ENCODE data around the gene MCF2L.

Gene MCF2L

DNA sequence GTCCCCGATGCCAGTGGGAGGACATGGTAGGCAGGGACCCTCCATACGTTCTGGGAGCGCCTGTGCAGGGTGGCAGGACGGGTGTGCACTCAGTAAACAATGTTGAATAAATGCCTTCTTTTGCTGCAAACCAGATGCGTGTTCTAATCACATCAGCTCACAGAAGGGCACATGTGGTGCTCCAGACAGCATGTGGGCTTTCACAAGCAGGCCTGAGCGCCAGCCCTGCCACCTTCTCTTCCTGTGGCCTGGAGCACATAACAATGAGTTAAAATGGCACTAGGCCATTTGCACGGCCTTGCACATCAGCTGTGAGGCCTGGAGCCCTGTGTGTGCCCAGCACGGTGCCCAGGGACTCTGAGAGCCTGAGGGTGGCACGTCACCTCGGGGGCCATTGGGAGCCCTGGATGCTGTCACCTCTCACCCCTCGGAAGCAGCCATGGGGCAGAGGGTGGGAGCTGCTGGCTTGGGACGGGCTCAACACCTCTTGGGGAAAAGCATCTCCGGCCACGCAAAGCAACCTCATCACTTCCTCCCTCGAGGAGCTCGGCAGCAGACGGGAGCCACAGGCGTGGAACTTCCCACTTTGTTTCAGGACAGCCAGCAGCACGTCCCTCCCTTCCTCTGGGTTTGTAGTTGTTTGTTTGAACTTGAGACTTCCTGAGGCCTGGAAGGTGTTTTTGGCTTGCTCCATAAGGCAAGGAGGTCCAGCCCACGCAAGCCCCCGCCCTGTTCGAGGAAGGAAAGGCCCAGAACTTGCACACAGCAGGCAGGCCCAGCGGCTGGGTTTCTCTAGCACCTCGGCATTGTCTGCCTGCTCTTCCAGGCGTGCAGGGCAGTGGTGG is 9.8 kb downstream of the MCF2L start:
- DNase-seq (ENCODE audit: low read depth in 1 of 2, low spot score in 1 of 2) = no peak

DNA sequence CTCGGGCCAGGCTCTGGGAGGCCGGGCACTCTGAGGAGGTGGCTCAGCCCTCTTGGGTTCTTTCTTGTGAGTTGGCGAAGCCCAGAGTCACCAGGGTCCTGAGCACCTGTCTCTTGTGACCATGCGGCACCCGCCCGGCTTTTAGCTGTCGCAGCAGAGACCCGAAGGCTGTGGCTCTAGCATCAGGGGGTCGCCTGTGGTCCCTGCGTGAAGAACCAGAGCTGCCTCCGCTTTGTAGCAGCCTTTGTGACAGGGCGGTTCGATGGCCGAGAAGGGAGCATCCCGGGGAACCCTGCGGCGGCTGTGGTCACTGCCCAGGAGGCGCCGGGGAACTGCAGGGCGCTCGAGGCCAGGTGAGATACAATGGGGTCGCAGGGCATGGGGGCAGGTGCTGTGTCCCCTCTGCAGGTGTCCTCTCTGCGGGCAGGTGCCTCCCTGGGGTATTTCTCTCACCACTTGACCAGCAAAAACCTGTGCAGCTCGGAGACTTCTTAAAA is 10.4 kb downstream of the MCF2L start:
- no peak for DNase-seq (ENCODE audit: low read depth in 1 of 2, low spot score in 1 of 2)

DNA sequence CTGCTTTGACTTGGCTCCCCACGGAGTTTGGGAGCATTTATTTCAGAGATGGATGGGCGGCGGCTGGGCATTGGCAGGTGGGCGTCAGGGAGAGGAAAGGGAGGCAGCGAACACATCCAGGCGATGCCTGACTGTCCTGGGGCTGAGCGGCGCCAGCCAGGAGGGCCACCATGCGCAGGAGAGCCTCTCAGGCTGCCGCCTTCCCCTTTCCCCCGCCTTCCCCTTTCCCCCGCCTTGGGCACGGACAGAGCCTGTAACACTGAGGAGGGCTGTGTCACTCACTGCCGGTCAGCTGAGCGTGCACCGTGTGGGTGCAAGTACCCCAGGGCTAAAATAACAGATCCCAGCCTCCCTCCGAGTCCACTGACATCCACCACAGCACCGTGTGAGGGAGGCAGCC is 11.4 kb downstream of the MCF2L start:
- DNase-seq (ENCODE audit: low read depth in 1 of 2, low spot score in 1 of 2) = no peak

DNA sequence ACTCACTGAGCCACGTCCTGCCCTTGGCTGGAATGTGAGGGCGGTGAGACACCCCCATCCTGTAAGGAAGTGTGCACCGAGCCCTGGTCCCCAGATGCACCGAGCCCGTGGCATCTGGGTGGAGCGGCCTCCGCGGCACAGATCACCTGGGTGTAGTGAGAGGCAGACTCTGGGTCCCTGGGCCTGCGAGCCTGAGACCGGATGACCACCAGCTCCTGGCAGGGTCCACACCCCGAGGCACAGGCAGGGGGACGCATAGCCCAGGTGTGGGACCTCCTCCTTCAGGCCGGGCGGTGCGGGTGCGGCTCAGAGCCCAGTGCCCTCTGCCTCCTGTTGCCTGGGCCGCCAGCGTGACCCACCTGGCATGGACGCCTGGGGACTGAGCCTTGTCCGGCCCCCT is 12.4 kb downstream of the MCF2L start:
- no peak for DNase-seq (ENCODE audit: low read depth in 1 of 2, low spot score in 1 of 2)

DNA sequence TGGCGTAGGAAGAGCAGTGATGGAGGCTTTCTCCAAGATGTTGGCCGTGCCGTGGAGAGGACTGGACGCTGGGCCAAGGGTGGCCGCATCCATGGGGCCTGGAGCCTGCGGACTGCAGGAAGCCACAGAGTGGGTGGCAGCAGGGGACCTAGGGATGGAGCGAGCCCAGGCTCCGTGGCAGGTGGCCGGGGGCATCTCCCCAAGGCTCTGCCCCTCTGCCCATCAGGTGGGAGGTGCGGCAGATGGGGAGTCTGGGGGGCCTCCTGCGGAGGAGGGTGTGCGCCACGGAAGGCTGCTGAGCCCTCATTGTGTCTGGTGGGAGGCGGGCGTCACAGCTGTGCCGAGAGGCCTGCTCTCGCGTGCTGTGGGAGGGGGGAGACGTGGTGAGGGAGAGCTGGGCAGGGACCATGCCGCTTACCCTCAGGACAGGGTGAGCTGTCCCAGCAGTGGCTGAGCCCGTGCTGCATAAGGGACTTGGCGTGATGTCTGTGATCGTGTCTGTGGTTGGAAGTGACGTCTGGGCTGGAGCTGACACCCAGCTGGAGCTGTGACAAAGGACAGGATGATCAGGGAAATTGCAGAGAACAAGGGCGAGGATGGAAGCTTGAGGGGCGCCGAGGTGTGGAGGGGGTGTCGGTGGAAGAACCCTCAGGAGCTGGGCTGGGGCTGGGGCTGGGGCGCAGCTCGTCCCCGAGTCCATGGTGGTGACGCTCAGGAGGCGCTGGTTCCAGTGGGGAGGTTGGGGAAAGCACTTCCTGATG is 13.4 kb downstream of the MCF2L start:
- DNase-seq (ENCODE audit: low read depth in 1 of 2, low spot score in 1 of 2) = no peak

DNA sequence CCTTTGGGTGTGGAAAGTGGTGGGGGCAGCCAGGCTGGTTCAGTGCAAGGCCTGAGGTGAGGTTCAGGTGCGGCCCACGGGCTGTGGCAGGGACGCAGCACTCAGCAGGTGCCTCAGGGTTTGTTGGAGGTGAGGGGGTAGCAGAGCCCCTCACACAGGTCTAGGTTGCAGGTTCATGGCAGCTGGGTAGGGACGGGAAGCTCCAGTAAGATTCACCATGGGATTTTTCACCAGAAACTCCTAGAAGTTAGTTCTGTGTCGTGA is 14.0 kb downstream of the MCF2L start:
- no peak for DNase-seq (ENCODE audit: low read depth in 1 of 2, low spot score in 1 of 2)

DNA sequence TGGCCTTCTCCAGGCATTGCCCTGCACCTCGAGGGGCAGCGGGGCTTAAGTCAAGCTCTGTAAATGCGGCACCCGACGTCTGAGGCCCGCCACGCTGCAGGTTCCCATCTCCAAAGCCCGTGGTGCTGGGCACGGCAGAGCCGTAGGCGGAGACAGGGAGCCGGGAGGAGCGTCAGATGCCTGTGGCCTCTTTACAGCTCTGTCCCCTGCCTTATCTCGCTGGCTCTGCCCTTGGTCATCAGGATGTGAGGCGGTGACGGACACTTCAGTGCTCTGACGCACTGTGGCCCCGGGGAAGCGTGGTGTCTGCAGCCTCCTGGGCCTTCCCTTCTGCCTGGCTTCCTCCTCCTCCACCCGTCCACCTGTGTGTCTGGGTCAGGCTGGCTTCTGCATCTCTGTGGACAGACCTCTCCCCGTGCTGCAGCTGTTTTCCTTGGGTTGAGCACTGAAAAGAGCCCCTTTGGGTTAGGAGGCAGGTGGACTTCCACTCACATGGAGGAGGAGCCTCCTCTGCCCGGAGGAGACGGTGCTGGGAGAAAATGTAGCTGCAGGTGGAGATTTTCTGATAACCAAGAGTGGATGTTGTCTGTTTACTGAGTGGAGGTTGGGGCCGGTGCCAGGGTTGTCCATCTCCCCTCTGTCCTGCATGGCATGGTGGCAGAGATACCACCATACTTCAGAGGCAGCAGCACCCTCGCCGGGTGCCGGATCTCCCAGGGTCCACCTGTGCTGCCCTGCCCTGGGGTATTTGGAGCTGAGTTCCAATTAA is 14.6 kb downstream of the MCF2L start:
- DNase-seq (ENCODE audit: low read depth in 1 of 2, low spot score in 1 of 2) = no peak

DNA sequence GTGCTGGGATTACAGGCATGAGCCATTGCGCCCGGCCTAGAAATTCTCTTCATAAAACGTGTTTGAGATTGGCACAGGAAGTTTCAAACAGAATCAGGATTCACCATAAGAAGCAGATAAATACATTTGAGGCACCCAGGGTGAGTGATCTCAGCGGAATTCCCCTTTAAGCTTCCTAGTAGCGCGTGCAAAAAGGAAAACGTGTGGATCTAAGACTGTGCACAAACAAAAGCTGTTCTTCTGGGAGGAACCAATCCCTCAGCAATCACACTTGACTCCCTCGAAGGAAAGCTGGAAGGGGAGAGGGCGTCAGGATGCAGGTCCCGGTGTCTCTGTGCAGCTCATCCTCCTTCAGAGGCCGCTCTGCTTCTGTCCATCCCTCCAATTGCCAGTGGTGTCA is 15.5 kb downstream of the MCF2L start:
- DNase-seq (ENCODE audit: low read depth in 1 of 2, low spot score in 1 of 2) = no peak

DNA sequence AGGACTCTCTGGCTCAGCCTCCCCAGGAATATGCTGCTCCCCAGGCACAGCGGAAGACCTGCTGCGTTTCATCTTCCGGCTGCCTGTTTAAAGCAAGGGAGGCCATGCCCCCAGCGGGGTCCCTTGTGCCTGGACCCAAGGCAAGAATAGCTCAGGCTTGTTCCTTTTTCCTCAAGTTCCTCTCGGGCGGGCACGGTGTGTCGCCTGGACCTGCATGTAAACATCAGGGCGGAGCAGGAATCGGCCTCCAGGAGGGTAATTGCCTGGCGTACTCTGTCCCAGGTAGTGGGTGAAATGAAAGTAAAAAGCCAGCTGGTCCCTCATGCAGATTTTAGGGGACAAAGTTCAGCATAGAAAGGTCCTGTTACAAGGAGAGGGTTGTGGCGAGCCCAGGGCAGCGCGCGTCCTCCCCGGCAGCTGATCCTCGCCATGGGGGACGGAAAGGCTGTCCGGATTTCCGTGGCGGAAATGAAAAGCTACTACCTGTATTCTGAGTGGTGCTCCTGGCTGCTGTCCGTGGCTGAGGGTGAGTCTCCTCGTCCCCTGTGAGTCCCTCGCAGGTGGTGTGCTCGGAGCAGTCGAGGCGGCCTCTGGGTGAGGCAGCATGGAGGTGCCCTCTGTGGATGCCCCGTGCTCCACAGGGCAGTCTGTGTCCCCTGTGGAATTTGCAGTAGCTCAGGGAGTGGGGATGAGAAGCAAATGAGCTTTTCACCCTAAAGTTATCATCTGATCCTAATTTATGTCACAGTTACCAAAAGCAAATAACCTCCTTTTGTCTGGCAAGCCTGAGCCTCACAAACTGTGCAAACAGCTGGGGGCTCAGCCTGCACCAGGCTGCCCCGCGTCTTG is 16.2 kb downstream of the MCF2L start:
- DNase-seq (ENCODE audit: low read depth in 1 of 2, low spot score in 1 of 2) = no peak

DNA sequence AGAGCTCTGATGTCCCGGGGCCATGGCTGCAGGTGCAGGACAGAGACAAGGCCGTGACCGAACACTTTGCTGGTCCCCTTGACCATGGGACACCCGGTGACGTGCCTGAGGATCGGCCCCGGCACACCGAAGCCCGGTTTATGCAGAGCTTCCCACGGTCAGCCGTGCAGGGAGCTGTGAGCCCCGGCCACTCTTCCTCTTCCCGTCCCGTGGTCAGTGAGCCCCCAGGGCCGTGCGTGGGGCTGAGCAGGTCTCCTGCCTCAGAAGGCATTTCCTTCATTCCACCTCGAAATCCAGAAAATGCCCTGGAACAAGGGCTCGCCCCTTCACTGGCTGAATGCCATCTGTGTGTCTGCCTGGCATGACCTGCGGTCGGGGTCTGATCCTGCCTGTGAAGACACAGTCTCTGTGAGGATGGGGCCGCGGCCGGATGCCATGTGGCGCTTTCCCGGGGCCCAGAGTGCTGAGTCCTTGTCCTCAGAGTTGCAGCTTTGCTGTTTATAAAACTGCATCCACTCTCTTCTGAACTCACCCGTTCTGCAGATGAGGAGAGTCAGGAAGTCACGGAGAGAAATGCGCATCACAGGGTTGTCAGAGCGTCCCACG is 16.9 kb downstream of the MCF2L start:
- no peak for DNase-seq (ENCODE audit: low read depth in 1 of 2, low spot score in 1 of 2)

DNA sequence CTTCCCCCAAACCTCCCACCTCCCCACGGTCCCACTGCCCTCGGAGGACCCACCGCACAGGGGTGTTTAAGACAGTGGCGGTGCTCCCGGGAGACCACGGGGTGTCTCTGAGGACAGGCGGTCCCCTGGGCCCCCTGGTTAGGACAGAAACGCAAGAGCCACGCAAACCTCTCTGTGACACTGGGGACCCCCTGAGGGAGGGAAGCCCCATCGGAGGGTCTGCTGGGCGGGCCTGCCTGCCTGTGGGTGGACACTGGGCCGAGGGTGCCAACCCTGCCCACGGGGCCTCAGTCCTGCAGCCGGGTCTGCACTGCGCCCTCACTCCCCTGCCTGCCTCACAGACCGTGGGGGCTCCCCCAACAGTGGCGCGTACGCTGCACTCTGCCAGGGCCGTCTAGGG is 17.5 kb downstream of the MCF2L start:
- no peak for DNase-seq (ENCODE audit: low read depth in 1 of 2, low spot score in 1 of 2)

DNA sequence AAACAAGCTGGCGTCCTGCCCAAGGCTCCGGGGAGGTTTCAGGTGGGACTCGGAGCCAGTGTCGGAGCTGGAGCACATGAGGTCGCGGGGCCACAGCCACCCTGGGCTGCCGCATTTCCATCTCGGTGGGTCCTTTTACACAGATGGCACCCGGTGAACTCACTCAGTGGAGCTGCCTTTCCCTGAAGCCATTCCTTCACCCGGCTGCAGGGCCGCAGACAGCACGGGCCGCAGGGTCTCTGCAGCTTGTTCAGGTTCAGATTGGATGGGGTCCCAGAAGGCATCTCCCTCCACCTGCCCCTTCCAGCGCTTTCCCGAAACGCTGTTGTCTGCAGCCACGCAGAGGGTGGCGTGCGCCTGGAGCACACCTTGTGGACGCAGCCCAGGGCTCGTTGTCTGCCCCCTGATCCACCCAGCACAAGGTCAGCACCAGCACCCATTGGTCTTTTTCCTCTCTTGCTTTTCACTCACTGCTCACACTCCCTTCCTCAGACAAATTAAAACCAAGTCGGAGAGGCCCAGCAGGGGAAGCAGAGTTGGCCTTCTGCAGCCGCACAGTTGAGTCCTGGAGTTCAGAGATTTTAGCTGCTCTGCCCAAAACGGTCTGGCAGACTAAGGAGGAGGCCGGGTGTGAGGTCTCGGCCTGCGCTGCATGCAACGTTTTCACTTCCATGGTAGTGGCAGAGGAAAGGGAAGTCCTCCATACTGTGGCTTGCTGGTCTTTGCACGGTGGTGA is 18.1 kb downstream of the MCF2L start:
- no peak for DNase-seq (ENCODE audit: low read depth in 1 of 2, low spot score in 1 of 2)

DNA sequence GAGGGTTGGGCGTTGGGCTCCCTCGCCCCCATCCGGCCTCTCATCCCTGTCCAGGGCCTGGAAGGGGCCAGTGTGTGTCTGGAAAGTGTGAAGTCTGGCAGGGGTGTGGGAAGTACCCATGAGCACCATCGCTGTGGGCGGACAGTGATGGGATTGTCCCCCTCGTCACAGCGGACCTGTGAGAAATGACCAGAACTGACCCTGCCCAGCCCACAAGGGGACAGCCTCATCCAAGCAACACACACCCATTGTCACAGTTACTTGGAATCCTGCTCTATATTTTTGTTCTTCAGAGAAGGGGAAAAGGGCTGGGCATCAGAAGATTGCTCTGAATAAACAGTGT is 18.6 kb downstream of the MCF2L start:
- no peak for DNase-seq (ENCODE audit: low read depth in 1 of 2, low spot score in 1 of 2)

DNA sequence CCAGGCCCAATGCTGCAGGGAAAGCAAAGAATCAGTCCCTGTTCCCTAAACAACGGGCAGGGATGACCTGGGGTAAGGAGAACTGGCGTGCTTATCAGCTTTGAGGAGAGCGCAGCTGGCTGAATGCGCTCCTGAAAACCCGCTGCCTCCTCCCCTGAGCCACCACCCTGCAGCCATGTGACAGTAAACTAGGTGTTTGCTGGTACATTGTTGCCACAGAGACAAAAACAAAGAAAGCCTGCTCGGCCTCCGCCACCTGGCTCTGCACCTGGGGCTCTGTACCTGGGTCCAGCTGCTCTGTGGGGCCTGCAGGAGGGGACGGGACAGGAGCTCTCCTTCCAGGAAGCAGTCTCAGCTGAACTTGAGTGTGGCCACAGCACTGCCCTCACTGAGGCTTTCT is 21.8 kb downstream of the MCF2L start:
- no peak for DNase-seq (ENCODE audit: low read depth in 1 of 2, low spot score in 1 of 2)

DNA sequence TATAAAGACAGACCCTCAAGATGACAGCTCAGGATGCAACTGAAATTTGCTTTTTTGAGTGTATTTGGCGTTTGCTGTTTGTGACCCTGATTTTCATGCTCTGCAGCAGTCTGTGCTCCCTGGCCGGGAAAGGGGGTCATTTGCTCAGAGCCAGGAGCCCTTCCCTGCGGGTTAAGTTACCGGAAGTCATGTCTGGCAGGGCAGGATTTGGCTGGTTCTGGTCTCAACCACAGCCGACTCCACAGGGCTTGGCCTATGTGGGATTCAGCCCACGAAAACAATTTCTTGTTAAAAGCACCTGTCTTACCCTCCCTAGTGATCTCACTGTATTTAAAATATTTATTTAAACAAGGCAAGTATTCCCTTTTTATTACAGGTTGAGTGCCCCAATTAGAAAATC is 22.6 kb downstream of the MCF2L start:
- DNase-seq (ENCODE audit: low read depth in 1 of 2, low spot score in 1 of 2) = no peak

DNA sequence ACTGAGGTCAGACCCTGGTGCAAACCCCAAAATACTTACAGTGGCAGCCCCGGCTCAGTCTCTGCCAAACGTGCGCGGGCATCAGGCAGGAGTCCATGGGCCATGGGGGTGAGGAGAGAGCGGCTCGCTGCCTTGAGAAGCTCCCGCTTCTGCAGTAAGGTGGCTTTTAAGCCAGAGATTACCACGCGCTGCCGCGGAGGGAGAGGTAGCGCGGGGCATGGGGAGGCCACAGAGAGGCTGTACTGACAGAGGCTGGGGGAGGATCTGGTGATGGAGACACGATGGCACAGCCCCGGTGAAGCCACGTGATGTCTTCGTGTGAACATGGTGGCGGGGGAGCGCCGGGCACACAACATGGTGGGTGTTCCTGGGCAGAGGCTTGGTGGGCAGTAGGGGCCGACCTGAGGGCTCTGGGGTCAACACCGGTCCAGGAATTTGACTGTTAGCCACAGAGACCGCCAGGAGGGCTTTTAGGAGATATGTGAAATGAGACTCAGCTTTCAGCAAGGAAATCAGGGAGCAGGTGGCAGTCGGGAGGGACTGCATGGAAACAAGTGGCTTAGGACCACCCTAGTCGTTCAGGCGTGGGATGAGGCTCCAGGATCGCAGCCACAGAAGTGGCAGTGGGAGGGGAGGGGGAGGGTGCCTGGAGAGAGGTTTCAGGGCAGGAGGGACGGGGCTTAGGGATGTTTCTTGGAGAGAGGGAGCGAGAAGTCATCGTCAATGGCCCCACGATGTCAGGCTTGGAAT is 24.1 kb downstream of the MCF2L start:
- DNase-seq (ENCODE audit: low read depth in 1 of 2, low spot score in 1 of 2) = no peak

DNA sequence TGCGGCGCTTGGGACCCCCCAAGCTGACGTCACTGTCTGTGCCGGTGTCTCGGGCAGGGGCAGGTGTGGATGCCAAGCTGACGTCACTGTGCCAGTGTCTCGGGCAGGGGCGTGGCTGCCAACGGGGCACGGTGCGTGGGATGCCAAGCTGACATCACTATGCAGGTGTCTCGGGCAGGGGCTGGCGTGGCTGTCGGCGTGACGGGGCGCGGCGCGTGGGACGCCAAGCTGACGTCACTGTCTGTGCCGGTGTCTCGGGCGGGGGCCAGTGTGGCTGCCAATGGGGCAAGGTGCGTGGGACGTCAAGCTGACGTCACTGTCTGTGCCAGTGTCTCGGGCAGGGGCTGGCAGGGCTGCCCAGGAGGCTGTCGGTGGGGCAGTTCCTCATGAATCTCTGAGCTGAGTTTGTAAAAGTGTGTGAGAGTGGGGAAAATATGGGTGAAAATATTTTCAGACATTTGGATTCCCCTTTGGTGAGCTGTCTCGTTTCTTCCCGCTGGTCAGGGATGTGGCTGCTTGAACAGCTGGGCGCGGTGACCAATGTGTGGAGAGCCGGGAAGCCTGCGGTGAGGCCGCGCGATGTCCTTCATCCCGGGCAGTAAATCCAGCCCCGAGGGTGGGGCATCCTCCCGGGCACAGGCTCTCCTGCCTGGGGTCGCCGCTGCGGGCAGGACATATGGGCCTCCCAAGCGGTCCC is 25.2 kb downstream of the MCF2L start:
- DNase-seq (ENCODE audit: low read depth in 1 of 2, low spot score in 1 of 2) = no peak

DNA sequence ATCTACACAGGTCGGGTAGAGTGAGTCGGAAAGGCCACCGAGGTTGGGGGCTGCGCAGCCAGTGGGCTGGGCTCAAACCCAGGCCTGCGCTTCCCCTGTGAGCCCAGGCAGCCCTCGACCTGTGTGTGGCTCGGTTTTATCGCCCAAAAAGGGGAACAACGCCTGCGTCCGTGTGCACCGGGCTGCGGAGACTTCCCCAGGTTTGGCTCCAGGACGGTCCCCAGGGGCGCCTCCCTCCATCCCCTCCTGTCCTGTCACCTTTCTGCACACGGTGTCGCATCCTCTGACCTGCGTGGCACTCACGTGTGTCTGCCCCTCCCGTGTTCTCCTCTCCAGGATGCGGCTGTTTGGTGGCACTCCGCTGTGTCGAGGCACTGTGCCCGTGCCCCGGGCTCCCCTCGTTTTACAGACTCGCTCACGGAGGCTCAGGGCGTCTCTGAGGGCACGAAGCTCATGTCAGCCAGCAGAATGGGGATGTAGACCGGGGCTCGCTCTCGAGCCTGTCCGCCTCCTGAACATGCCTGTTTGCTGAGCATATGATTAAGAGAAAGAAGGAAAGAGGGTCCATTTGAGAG is 25.9 kb downstream of the MCF2L start:
- no peak for DNase-seq (ENCODE audit: low read depth in 1 of 2, low spot score in 1 of 2)
